ENCODE data around the gene LNP1. TPM values are rescaled to one million over a fixed set of nuclear protein-coding genes. Genes with fewer than 3 reads are reported as not detected.

Gene LNP1
- total and polyA plus RNA-seq, 2 of the 8 experiments (the other 6 are each of a cell fraction or from before 2014, with no cell fraction given) = 6.6 to 8.7 TPM

GRCh38 chr3:100425316-100425715, 24.0 kb downstream of the LNP1 start:
- Histone ChIP-seq H3K23me2 (ENCODE audit: low read depth, low read length) (no peaks in the 10 kb centered on the region), H4K8ac (ENCODE audit: extremely low read depth, insufficient read depth, low read length) (no peak overlapping the region), H3K79me1 (ENCODE audit: low read depth, low read length) (no peaks in the 10 kb centered on the region), H2BK12ac (ENCODE audit: low read depth, low read length) (no peak overlapping the region), H3K56ac (replicated peaks; ENCODE audit: insufficient read length, low read depth, low read length) (no peak overlapping the region), H4K5ac (ENCODE audit: insufficient read length, low read depth, low read length) (no peak overlapping the region), H2AK5ac (ENCODE audit: low read depth, low read length) (no peak overlapping the region), H3K18ac (ENCODE audit: extremely low read depth, low read length) (no peak overlapping the region), H4K91ac (replicated peaks; ENCODE audit: insufficient read length, low read length) (no peak overlapping the region), H2BK20ac (ENCODE audit: low read length) (no peak overlapping the region), H3K36me3 (ENCODE audit: control insufficient read depth in 2 of 4, insufficient read depth in 4 of 4, low read length in 3 of 4) (no peaks in the 10 kb centered on the region; a peak in 1 of 8 replicates), H2BK5ac (ENCODE audit: low read depth, low read length) (no peak overlapping the region), H2BK120ac (replicated peaks; ENCODE audit: low read depth, low read length) (no peak overlapping the region), H3K27me3 (replicated peaks in 1 of 4; ENCODE audit: control insufficient read depth in 3 of 4, extremely low read depth in 1 of 4, insufficient read depth in 3 of 4, low read length in 3 of 4) (no peaks in the 10 kb centered on the region), H3K4me2 (ENCODE audit: insufficient read depth in 1 of 2, low read depth in 2 of 2, low read length in 2 of 2) (no peak overlapping the region), H3K27ac (ENCODE audit: low read depth, low read length) (no peak overlapping the region), H3K14ac (ENCODE audit: insufficient read length) (no peak overlapping the region), H3K79me2 (ENCODE audit: control insufficient read depth in 1 of 2, insufficient read depth in 2 of 2, low read length in 2 of 2) (no peaks in the 10 kb centered on the region), H4K20me1 (replicated peaks in 1 of 2; ENCODE audit: control insufficient read depth in 1 of 2, insufficient read depth in 2 of 2, low read length in 2 of 2) (no peaks in the 10 kb centered on the region), H3K4me1 (replicated peaks in 1 of 4; ENCODE audit: control insufficient read depth in 3 of 4, insufficient read depth in 4 of 4, low read length in 3 of 4) (no peaks in the 10 kb centered on the region), H2AFZ (ENCODE audit: low read length) (no peak overlapping the region), H3K23ac (ENCODE audit: insufficient read length) (no peak overlapping the region), H3K9ac (replicated peaks in 1 of 4; ENCODE audit: extremely low read depth in 1 of 4, low read depth in 3 of 4, low read length in 3 of 4) (no peak overlapping the region), H3K9me3 (ENCODE audit: insufficient read depth in 2 of 2, low read depth in 1 of 2, low read length in 1 of 2) (no peaks in the 10 kb centered on the region), H3K4ac (replicated peaks; ENCODE audit: insufficient read length, low read depth, low read length) (no peak overlapping the region), H3K4me3 (ENCODE audit: extremely low read depth in 1 of 4, insufficient read depth in 2 of 4, low read depth in 3 of 4, low read length in 4 of 4) (no peak overlapping the region), H2BK15ac (ENCODE audit: low read length) (no peak overlapping the region)
- WGBS, 2 experiments (ENCODE audit: extremely low coverage in 1 of 2, insufficient coverage in 1 of 2, insufficient read length in 1 of 2, insufficient replicate concordance in 2 of 2, low coverage in 1 of 2, low lambda C conversion rate in 2 of 2, missing lambda C conversion rate in 1 of 2) = 77% methylated on average over 1 of the region's 1 CpG; no CpG with 5 or more reads in 1 of the 2 experiments
- DNase-seq (ENCODE audit: low read depth in 1 of 2, low spot score in 2 of 2) = no peak
- TF ChIP-seq SIX5 (IDR thresholded peaks at IDR 0.05; ENCODE audit: low read depth, low read length) (no peak), CEBPB (IDR thresholded peaks at IDR 0.05; ENCODE audit: low read depth, low read length) (peak; percentile 30; the same call in 1 of the 2 replicates), ZNF274 (IDR thresholded peaks at IDR 0.05; ENCODE audit: borderline replicate concordance, extremely low read depth, low read length) (no peak), SP1 (IDR thresholded peaks at IDR 0.05; ENCODE audit: low read depth, low read length) (no peak)
- ChIA-PET CTCF (ENCODE audit: partially characterized antibody) (no interaction called here), POLR2A (ENCODE audit: partially characterized antibody) (interaction anchor here (1.0 to 3.1 kb wide), 2 partner anchors 11 to 12 kb away, joined by 3 to 9 read pairs; no protein-coding TSS in a partner anchor)
- FAIRE-seq = no peak
